Endothelial cell of umbilical vein (primary cell): Measurements from ENCODE around the gene TCF25. TPM values are rescaled to one million over a fixed set of nuclear protein-coding genes. Genes with fewer than 3 reads are reported as not detected.

Experiments used
- BruUV-seq: library from RNA; stranded (reverse); fragments of 400-500 nt; replicated peaks from 2 replicates; lab custom pipeline; 2021; lab: Mats Ljungman, UMichigan
- CTCF ChIA-PET: fragments of 300-600, 350-600 bp; sonication (Branson Sonifier 250); formaldehyde crosslinking; loops from one replicate; lab custom pipeline; 2021; ENCODE audit warnings: antibody characterized with exemption, inconsistent platforms; lab: Charles Lee
- POLR2A ChIA-PET: fragments of 300-600, 350-600 bp; sonication (Branson Sonifier 250); formaldehyde crosslinking; loops from one replicate; lab custom pipeline; 2021; ENCODE audit warnings: antibody characterized with exemption, inconsistent platforms; lab: Charles Lee
- DNase-seq: peaks from one replicate; pipeline ENCODE4 v3.0.0-alpha.2; 2011; ENCODE audit warnings: low read depth, low spot score
- FAIRE-seq: peaks from 2 replicates; lab custom pipeline; 2011; peaks lifted over from hg19 to GRCh38; lab: Jason Lieb, UNC
- H2AFZ ChIP-seq: 2 replicates; pipeline ENCODE4 v1.6.0; 2012; ENCODE audit warnings: low read depth, low read length, control low read depth, inconsistent platforms
- H3K27ac ChIP-seq: 2 replicates; pipeline ENCODE4 v1.5.1; 2011; ENCODE audit warnings: low read depth, mild to moderate bottlenecking, control low read depth, low read length, moderate library complexity; ENCODE audit not compliant: insufficient read depth
- H3K27me3 ChIP-seq, 2 experiments: 2 replicates each; pipeline versions ENCODE4 v1.6.0 to v1.6.1; 2011; ENCODE audit warnings: low read length in 2 of 2, mixed read lengths in 1 of 2; ENCODE audit not compliant: control insufficient read depth in 2 of 2, insufficient read depth in 2 of 2
- H3K36me3 ChIP-seq, 2 experiments: 2 replicates in 1 of 2; 3 replicates in 1 of 2; pipeline ENCODE4 v1.5.1; 2011; ENCODE audit warnings: low read length in 2 of 2, mild to moderate bottlenecking in 1 of 2, moderate library complexity in 1 of 2; ENCODE audit not compliant: control insufficient read depth in 2 of 2, insufficient read depth in 2 of 2; ENCODE audit errors: extremely low read depth in 1 of 2
- H3K4me1 ChIP-seq: 3 replicates; pipeline ENCODE4 v1.5.1; 2011; ENCODE audit warnings: mild to moderate bottlenecking, low read length; ENCODE audit not compliant: control insufficient read depth, insufficient read depth; ENCODE audit errors: extremely low read depth
- H3K4me2 ChIP-seq: 2 replicates; pipeline ENCODE4 v1.6.1; 2011; ENCODE audit warnings: low read length, control low read depth, mixed read lengths; ENCODE audit not compliant: insufficient read depth
- H3K4me3 ChIP-seq, 3 experiments: fragments of 200-600 bp in 1 of 3; sonication (generic), shearing (Covaris generic) in 1 of 3; replicated peaks in 1 of 3; 2 replicates each; pipeline ENCODE4 v1.5.1; 2011 to 2016; ENCODE audit warnings: control low read depth in 3 of 3, low read length in 3 of 3, mild to moderate bottlenecking in 2 of 3, inconsistent platforms in 1 of 3, low read depth in 1 of 3, moderate library complexity in 1 of 3; ENCODE audit not compliant: insufficient read depth in 1 of 3
- H3K79me2 ChIP-seq: 2 replicates; pipeline ENCODE4 v1.6.0; 2012; ENCODE audit warnings: low read length, inconsistent platforms; ENCODE audit not compliant: control insufficient read depth, insufficient read depth
- H3K9ac ChIP-seq: replicated peaks from 2 replicates; pipeline ENCODE3; 2011; ENCODE audit warnings: low read length, control low read depth; ENCODE audit not compliant: insufficient read depth; ENCODE audit errors: extremely low read depth
- H3K9me1 ChIP-seq: replicated peaks from 3 replicates; pipeline ENCODE4 v1.6.0; 2011; ENCODE audit warnings: mild to moderate bottlenecking, low read length; ENCODE audit not compliant: control insufficient read depth, insufficient read depth; ENCODE audit errors: extremely low read depth
- H3K9me3 ChIP-seq: replicated peaks from 2 replicates; pipeline ENCODE4 v1.5.1; 2012; ENCODE audit warnings: low read length, inconsistent platforms; ENCODE audit not compliant: control insufficient read depth, insufficient read depth
- H4K20me1 ChIP-seq: replicated peaks from 2 replicates; pipeline ENCODE3; 2011; ENCODE audit warnings: mild to moderate bottlenecking, low read length; ENCODE audit not compliant: control insufficient read depth, insufficient read depth; ENCODE audit errors: extremely low read depth
- EZH2 ChIP-seq: IDR thresholded peaks from 2 replicates; pipeline ENCODE4 v1.6.1; 2012; ENCODE audit warnings: borderline replicate concordance, low read depth, mild to moderate bottlenecking, moderate library complexity, low read length, inconsistent platforms; ENCODE audit not compliant: severe bottlenecking
- FOS ChIP-seq: IDR thresholded peaks from 2 replicates; pipeline ENCODE4 v1.6.1; 2011; ENCODE audit warnings: mild to moderate bottlenecking, low read length, moderate library complexity, borderline replicate concordance; ENCODE audit not compliant: insufficient read depth
- GATA2 ChIP-seq: IDR thresholded peaks from 2 replicates; pipeline ENCODE4 v1.7.0; 2011; ENCODE audit warnings: low read depth, mild to moderate bottlenecking, moderate library complexity, mixed read lengths, low read length; ENCODE audit not compliant: insufficient read length, insufficient read depth
- JUN ChIP-seq: IDR thresholded peaks from 2 replicates; pipeline ENCODE4 v1.6.1; 2011; ENCODE audit warnings: borderline replicate concordance, low read depth; ENCODE audit not compliant: insufficient read length, insufficient read depth
- MYC ChIP-seq: IDR thresholded peaks from one replicate; pipeline ENCODE4 v1.6.1; 2011; ENCODE audit warnings: mild to moderate bottlenecking, low read depth, low read length
- POLR2A ChIP-seq: IDR thresholded peaks from 2 replicates; pipeline ENCODE4 v1.6.1; 2012; ENCODE audit warnings: low read depth, mild to moderate bottlenecking, control low read depth, low read length
- POLR2AphosphoS5 ChIP-seq: IDR thresholded peaks from 2 replicates; pipeline ENCODE4 v1.6.1; 2012; ENCODE audit warnings: low read depth, mild to moderate bottlenecking, control low read depth, low read length, moderate library complexity; ENCODE audit not compliant: insufficient read depth
- dilution Hi-C: fragments of 300-500 bp; cut with MboI; formaldehyde crosslinking; loops from one replicate; pipeline ENCODE4 v1.15.0; 2019; ENCODE audit warnings: low sequenced_read_pairs; ENCODE audit not compliant: extremely low pct_ligation_motif_present
- intact Hi-C: fragments of 100-400 bp; cut with micrococcal nuclease; formaldehyde crosslinking; loops from one replicate; pipeline ENCODE4 v1.10.0; 2022
- polyA plus RNA-seq, 4 experiments: library from polyadenylated mRNA; depleted of rRNA in 3 of 4; stranded (reverse) in 3 of 4; unstranded in 1 of 4; fragments of >200 nt; gene quantifications; 2 replicates each; pipeline versions ENCODE4 v1.2.1 to v1.2.3, GENCODE V29; 2011 to 2012; ENCODE audit warnings: missing spikeins in 1 of 4
- total RNA-seq: library from RNA; stranded (reverse); gene quantifications from 2 replicates; pipeline ENCODE4 v1.2.3, GENCODE V29; 2021
- TF ChIP-seq, protein P1 (sequence below): IDR thresholded peaks from 2 replicates; pipeline ENCODE4 v1.6.1; 2011; ENCODE audit not compliant: insufficient read depth, insufficient read length
- TF ChIP-seq, protein P2 (sequence below), 2 donors: IDR thresholded peaks; 1 replicate in 1 of 2; 2 replicates in 1 of 2; pipeline ENCODE4 v1.5.1; 2011; ENCODE audit warnings: low read length in 2 of 2, mild to moderate bottlenecking in 2 of 2, moderate library complexity in 2 of 2, control low read depth in 1 of 2, inconsistent platforms in 1 of 2, low read depth in 1 of 2; ENCODE audit not compliant: insufficient read depth in 1 of 2; ENCODE audit errors: extremely low read depth in 1 of 2

Gene TCF25
- total and polyA plus RNA-seq, 2 donors (not counting 3 experiments of a cell fraction or from before 2014, with no cell fraction given) = 193 to 234 TPM

DNA sequence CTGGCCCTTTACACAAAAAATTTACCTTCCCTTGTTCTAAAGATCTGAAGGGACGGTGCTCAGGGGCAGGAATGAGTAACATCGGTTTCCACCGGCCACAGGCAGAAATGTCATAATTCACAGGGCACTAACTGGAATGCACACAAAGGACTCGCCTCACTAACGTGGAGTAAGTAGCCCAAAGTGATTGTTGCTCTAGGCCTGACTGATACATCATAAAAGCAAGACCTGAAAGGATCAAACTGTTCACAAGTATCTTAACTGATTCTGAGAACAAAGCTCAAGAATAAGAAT, 8.9 kb upstream of the TCF25 start:
- dilution Hi-C loops (no loop called here), intact Hi-C loops (loop anchor here (1.0 to 5.0 kb wide), 3 partner anchors 9 to 142 kb away; partner anchors contain the start of genes TCF25, VPS9D1 and ZNF276)
- Histone ChIP-seq H4K20me1 (no peaks in the 10 kb centered on the region), H3K79me2 (no peaks in the 10 kb centered on the region), H3K9ac (peak overlapping the region; percentile 45), H3K4me1 (peaks cover 16% of the 10 kb centered on the region), H3K4me2 (peak overlapping the region; percentile 54), H3K27me3 (no peaks in the 10 kb centered on the region), H3K9me3 (peaks cover 2% of the 10 kb centered on the region), H2AFZ (peak overlapping the region; percentile 71), H3K27ac (peak overlapping the region; percentile 87), H3K4me3 (peak overlapping the region in 1 of 3 experiments; percentile 11), H3K36me3 (no peaks in the 10 kb centered on the region), H3K9me1 (no peaks in the 10 kb centered on the region)
- FAIRE-seq = no peak
- ChIA-PET CTCF (interaction anchor here (0.6 to 2.5 kb wide), 5 partner anchors 112 to 193 kb away, joined by 3 to 11 read pairs (median 3); no protein-coding TSS in a partner anchor), POLR2A (interaction anchor here (1.8 kb wide), 1 partner anchor 9 kb away, joined by 5 read pairs; the partner anchor contains the start of gene TCF25)
- BruUV-seq = TSS peak; percentile 19
- DNase-seq = peak; percentile 53
- TF ChIP-seq, protein P1, sequence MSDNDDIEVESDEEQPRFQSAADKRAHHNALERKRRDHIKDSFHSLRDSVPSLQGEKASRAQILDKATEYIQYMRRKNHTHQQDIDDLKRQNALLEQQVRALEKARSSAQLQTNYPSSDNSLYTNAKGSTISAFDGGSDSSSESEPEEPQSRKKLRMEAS = no peak
- TF ChIP-seq FOS = no peak
- no peak for TF ChIP-seq POLR2A
- no peak for TF ChIP-seq POLR2AphosphoS5
- TF ChIP-seq, protein P2, sequence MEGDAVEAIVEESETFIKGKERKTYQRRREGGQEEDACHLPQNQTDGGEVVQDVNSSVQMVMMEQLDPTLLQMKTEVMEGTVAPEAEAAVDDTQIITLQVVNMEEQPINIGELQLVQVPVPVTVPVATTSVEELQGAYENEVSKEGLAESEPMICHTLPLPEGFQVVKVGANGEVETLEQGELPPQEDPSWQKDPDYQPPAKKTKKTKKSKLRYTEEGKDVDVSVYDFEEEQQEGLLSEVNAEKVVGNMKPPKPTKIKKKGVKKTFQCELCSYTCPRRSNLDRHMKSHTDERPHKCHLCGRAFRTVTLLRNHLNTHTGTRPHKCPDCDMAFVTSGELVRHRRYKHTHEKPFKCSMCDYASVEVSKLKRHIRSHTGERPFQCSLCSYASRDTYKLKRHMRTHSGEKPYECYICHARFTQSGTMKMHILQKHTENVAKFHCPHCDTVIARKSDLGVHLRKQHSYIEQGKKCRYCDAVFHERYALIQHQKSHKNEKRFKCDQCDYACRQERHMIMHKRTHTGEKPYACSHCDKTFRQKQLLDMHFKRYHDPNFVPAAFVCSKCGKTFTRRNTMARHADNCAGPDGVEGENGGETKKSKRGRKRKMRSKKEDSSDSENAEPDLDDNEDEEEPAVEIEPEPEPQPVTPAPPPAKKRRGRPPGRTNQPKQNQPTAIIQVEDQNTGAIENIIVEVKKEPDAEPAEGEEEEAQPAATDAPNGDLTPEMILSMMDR (IDR thresholded peaks at IDR 0.05; ENCODE audit: extremely low read depth in 1 of 2, insufficient read depth in 1 of 2, low read depth in 1 of 2, low read length in 2 of 2) = no peak
- TF ChIP-seq GATA2 = no peak
- TF ChIP-seq EZH2 = no peak
- no peak for TF ChIP-seq JUN
- TF ChIP-seq MYC = no peak
